ENCODE results near the gene SPOP. TPM values are rescaled to one million over a fixed set of nuclear protein-coding genes. Genes with fewer than 3 reads are reported as not detected.
A peak's percentile ranks its signal among the peaks of the same experiment; 100 is the strongest.

The SPOP gene
- total RNA-seq, 1 donor from 2014 or later: 87.3 TPM

DNA sequence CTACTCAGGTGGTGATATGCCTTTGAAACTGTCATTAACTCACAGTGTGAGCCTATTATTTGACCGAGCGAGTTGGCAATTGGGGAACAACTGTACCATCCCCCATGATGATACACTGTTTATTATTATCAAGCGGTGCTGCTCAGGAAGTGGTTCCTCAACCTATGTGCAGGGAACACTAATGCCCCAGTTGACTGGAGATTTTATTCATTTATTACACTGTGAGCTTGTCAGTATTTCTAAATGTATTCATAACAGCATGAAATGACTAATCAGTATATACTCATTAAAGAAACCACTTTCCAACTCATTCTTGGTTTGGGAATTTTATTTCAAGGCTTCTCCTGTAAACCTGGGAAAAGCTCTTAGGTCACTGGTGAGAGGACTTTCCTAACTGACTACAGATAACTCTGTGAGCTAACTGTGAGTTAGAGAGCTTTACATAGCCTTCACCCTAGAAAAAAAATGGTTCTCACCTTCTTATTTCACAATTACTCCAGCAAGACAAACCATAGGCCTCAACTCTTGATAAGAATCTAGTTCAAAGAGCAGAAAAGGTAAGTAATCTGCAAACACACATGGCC, 59.8 kb downstream of the SPOP start:
- Histone ChIP-seq H3K9me3 (no peaks in the 10 kb centered on the region), H3K4me3 (no peak overlapping the region), H3K36me3 (peaks cover 77% of the 10 kb centered on the region), H3K4me1 (peaks cover 20% of the 10 kb centered on the region), H3K27ac (no peak overlapping the region), H3K27me3 (no peaks in the 10 kb centered on the region)
- DNase-seq (no peak), ATAC-seq (no peak)
- intact Hi-C loops (cut with DNase I): no loop called here
- TF ChIP-seq, protein P1, sequence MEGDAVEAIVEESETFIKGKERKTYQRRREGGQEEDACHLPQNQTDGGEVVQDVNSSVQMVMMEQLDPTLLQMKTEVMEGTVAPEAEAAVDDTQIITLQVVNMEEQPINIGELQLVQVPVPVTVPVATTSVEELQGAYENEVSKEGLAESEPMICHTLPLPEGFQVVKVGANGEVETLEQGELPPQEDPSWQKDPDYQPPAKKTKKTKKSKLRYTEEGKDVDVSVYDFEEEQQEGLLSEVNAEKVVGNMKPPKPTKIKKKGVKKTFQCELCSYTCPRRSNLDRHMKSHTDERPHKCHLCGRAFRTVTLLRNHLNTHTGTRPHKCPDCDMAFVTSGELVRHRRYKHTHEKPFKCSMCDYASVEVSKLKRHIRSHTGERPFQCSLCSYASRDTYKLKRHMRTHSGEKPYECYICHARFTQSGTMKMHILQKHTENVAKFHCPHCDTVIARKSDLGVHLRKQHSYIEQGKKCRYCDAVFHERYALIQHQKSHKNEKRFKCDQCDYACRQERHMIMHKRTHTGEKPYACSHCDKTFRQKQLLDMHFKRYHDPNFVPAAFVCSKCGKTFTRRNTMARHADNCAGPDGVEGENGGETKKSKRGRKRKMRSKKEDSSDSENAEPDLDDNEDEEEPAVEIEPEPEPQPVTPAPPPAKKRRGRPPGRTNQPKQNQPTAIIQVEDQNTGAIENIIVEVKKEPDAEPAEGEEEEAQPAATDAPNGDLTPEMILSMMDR (IDR thresholded peaks at IDR 0.05): no peak

DNA sequence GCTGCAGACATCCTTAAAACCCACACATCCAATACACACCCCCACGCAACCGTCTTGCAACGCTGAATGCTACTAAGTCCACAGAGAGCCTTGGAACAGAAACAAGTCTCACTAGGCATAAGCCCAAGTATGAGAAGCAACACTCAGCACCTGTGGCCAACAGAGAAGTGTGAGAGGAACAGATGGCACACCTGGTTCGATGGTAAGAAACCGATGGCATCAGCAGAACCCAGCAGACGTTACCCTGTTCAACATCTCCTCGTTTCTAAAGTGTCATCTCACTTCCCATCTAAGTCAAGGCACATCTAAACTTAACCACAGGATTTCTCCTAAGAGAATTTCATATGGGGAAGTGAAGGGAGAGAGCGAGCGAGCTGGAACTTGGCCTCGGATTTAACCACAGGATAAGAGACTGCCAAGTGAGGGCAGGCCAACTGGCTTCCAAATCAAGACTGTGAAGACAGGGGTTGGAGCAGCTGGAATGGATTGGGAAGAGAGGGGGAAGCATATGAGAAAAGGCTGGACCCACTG, 61.2 kb downstream of the SPOP start:
- TF ChIP-seq, protein P1 (IDR thresholded peaks at IDR 0.05): no peak
- Histone ChIP-seq H3K4me1 (peaks cover 23% of the 10 kb centered on the region), H3K36me3 (peaks cover 65% of the 10 kb centered on the region), H3K9me3 (no peaks in the 10 kb centered on the region), H3K4me3 (no peak overlapping the region), H3K27me3 (no peaks in the 10 kb centered on the region), H3K27ac (peak overlapping the region; percentile 4)
- intact Hi-C loops (cut with DNase I): no loop called here
- ATAC-seq: peak; percentile 76
- DNase-seq: no peak

DNA sequence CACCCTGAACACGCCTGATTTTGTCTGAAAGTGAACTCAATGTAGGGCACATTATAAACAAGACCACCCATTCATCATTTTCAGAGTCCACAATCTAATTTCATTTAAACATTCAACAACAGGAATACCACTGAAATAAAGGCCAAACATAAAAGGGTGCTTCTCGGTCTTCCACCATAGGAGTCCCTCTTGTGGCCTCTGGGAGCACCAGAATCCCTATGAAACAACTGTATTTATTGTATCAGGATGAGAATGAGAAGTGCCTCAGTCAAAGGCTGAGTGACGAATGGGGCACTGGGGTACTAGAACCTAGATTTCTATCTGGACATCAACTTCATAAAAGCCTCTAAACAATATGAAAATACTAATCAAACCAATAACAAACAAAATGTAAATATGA, 61.8 kb downstream of the SPOP start:
- TF ChIP-seq, protein P1 (IDR thresholded peaks at IDR 0.05): peak; percentile 24
- Histone ChIP-seq H3K9me3 (no peaks in the 10 kb centered on the region), H3K36me3 (peaks cover 60% of the 10 kb centered on the region), H3K27ac (no peak overlapping the region), H3K27me3 (no peaks in the 10 kb centered on the region), H3K4me3 (no peak overlapping the region), H3K4me1 (peaks cover 29% of the 10 kb centered on the region)
- no peak for ATAC-seq
- intact Hi-C loops (cut with DNase I): no loop called here
- DNase-seq: no peak

DNA sequence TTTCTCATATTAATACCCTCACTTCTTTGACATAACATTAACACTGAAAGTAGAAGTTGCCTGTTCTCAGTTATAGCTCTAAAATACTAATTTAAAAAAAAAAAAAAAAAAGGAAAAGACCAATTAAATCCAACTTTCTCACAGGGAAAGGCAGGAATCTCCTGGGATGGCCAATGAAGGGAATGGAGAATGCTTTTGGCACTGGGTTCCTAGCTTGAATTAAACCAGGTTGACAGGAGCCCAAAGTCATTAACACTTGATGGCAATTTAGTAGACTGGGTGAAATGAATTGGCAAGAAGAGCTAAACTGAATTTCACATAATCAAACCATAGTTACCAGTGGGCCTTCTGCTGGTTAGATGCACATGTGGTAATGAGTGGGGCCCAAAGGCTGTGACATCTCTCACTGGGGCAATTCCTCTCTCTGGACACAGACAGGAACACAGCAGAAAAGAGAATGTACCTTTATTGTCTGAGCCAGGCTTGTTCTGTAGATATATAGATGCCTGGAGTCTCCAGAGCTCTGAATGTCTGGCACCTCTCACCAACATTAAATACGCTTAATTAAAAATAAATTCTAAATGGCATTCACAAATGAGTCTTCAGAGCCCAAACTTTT, 64.6 kb downstream of the SPOP start:
- Histone ChIP-seq H3K36me3 (peaks cover 59% of the 10 kb centered on the region), H3K4me3 (no peak overlapping the region), H3K27me3 (no peaks in the 10 kb centered on the region), H3K9me3 (no peaks in the 10 kb centered on the region), H3K4me1 (peaks cover 30% of the 10 kb centered on the region), H3K27ac (no peak overlapping the region)
- intact Hi-C loops (cut with DNase I): no loop called here
- ATAC-seq (no peak), DNase-seq (no peak)
- TF ChIP-seq, protein P1 (IDR thresholded peaks at IDR 0.05): no peak

DNA sequence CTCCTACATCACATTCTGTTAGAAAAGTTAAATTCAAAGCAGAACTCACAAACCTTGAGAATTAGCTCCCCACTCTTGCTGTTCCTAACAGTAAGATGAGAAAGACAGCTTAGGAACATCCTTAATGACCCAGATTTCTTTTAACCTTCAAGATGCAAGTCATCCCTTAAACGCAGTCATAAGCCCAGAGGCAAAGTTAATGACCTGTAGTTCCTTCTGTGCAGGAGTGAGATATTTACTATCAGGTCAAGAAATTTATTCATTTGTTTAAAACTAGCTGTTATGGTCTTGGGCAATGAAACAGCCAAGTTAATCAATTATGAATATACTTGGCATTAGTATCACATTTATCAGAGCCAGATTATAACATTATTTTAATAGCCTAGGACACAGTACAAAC, 65.2 kb downstream of the SPOP start:
- H3K36me3 ChIP-seq: peaks cover 59% of the 10 kb centered on the region

More for the DNA sequence above, 65.2 kb downstream of the SPOP start:
- peaks cover 30% of the 10 kb centered on the region for H3K4me1 ChIP-seq
- H3K4me3 ChIP-seq: no peak overlapping the region
- no peaks in the 10 kb centered on the region for H3K9me3 ChIP-seq
- no peak overlapping the region for H3K27ac ChIP-seq
- intact Hi-C loops (cut with DNase I): no loop called here
- DNase-seq (no peak), ATAC-seq (no peak)
- no peaks in the 10 kb centered on the region for H3K27me3 ChIP-seq
- TF ChIP-seq, protein P1 (IDR thresholded peaks at IDR 0.05): no peak
